OCI-LY3 (cell line): ENCODE results near the gene ADIG.

Experiments used
- EZH2phosphoT487 ChIP-seq: fragments of 200-600 bp; shearing (Covaris generic); IDR thresholded peaks from 2 replicates; pipeline ENCODE4 v1.6.1; 2018; ENCODE audit warnings: antibody characterized with exemption, mixed run types, low read depth
- TF ChIP-seq, protein P1 (sequence below): fragments of 200-600, 300-600 bp; sonication (generic); IDR thresholded peaks from 2 replicates; pipeline ENCODE4 v1.5.1; 2014; ENCODE audit warnings: antibody characterized with exemption, low read length, low read depth

- TF ChIP-seq, protein P1, sequence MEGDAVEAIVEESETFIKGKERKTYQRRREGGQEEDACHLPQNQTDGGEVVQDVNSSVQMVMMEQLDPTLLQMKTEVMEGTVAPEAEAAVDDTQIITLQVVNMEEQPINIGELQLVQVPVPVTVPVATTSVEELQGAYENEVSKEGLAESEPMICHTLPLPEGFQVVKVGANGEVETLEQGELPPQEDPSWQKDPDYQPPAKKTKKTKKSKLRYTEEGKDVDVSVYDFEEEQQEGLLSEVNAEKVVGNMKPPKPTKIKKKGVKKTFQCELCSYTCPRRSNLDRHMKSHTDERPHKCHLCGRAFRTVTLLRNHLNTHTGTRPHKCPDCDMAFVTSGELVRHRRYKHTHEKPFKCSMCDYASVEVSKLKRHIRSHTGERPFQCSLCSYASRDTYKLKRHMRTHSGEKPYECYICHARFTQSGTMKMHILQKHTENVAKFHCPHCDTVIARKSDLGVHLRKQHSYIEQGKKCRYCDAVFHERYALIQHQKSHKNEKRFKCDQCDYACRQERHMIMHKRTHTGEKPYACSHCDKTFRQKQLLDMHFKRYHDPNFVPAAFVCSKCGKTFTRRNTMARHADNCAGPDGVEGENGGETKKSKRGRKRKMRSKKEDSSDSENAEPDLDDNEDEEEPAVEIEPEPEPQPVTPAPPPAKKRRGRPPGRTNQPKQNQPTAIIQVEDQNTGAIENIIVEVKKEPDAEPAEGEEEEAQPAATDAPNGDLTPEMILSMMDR = peak; percentile 35; the same call in 1 of the 2 replicates
- no peak for TF ChIP-seq EZH2phosphoT487
Measured at GRCh38 chr20:38550274-38550673, 30.7 kb upstream of the ADIG start.
